GM23338 (cell line): ENCODE data around the gene DCLK1. TPM values are rescaled to one million over a fixed set of nuclear protein-coding genes. Genes with fewer than 3 reads are reported as not detected.
"Not testable (repeated sequence)": the region's sequence is repeated elsewhere in the genome, so short reads cannot be mapped to it uniquely, and the experiment has no call there.

Experiments
- ATAC-seq: fragments of 200-7000 bp; cut with Tn5 transposase; 3 replicates; pipeline ENCODE4 v1.9.1; 2020
- DNase-seq: peaks from one replicate; pipeline ENCODE4 v3.0.0-alpha.2; 2015; ENCODE audit warnings: low spot score
- H2AFZ ChIP-seq: fragments of 200-600 bp; sonication (generic); 2 replicates; pipeline ENCODE4 v1.8.0; 2016; ENCODE audit warnings: antibody characterized with exemption, mild to moderate bottlenecking, moderate library complexity
- H3F3A ChIP-seq: fragments of 200-600 bp; sonication (generic); replicated peaks from 2 replicates; pipeline ENCODE4 v1.8.0; 2017; ENCODE audit warnings: antibody characterized with exemption, mixed run types, low read depth
- H3K27ac ChIP-seq: fragments of 200-600 bp; sonication (generic); 2 replicates; pipeline ENCODE4 v1.6.1; 2016; ENCODE audit warnings: low read depth
- H3K27me3 ChIP-seq: fragments of 200-600 bp; sonication (generic); 2 replicates; pipeline ENCODE4 v1.8.0; 2016; ENCODE audit warnings: mild to moderate bottlenecking, mixed run types, moderate library complexity; ENCODE audit not compliant: insufficient read depth
- H3K36me3 ChIP-seq: fragments of 200-600 bp; sonication (generic); 2 replicates; pipeline ENCODE4 v1.8.0; 2016; ENCODE audit warnings: mild to moderate bottlenecking; ENCODE audit not compliant: insufficient read depth
- H3K4me1 ChIP-seq: fragments of 200-600 bp; sonication (generic); 2 replicates; pipeline ENCODE4 v1.8.0; 2016; ENCODE audit warnings: mild to moderate bottlenecking, moderate library complexity; ENCODE audit not compliant: insufficient read depth
- H3K4me2 ChIP-seq: fragments of 200-600 bp; sonication (generic); 2 replicates; pipeline ENCODE4 v1.7.1; 2017; ENCODE audit warnings: mixed run types
- H3K4me3 ChIP-seq: fragments of 200-600 bp; sonication (generic); 2 replicates; pipeline ENCODE4 v1.6.1; 2016; ENCODE audit warnings: mixed run types
- H3K79me2 ChIP-seq: fragments of 200-600 bp; sonication (generic); replicated peaks from 2 replicates; pipeline ENCODE4 v1.8.0; 2017; ENCODE audit warnings: mild to moderate bottlenecking; ENCODE audit not compliant: insufficient read depth
- H3K9me2 ChIP-seq: fragments of 200-600 bp; sonication (generic); 2 replicates; pipeline ENCODE4 v1.8.0; 2017; ENCODE audit not compliant: insufficient read depth
- H4K20me1 ChIP-seq: fragments of 200-600 bp; sonication (generic); replicated peaks from 2 replicates; pipeline ENCODE4 v1.8.0; 2017; ENCODE audit warnings: mild to moderate bottlenecking; ENCODE audit not compliant: insufficient read depth
- H3K27ac Mint-ChIP-seq: 2 replicates; pipeline ENCODE4 v1.8.0; 2020; ENCODE audit warnings: inconsistent platforms, mild to moderate bottlenecking, moderate library complexity, mixed read lengths
- H3K27me3 Mint-ChIP-seq: 3 replicates; pipeline ENCODE4 v1.8.0; 2022; ENCODE audit warnings: low read depth, mild to moderate bottlenecking, moderate library complexity, mixed read lengths, inconsistent platforms; ENCODE audit not compliant: insufficient read depth, poor library complexity
- H3K36me3 Mint-ChIP-seq: 3 replicates; pipeline ENCODE4 v1.8.0; 2021; ENCODE audit warnings: low read depth, mild to moderate bottlenecking, inconsistent platforms, moderate library complexity, mixed read lengths
- H3K4me1 Mint-ChIP-seq: 3 replicates; pipeline ENCODE4 v1.8.0; 2020; ENCODE audit warnings: mild to moderate bottlenecking, inconsistent platforms, mixed read lengths
- H3K4me3 Mint-ChIP-seq: 3 replicates; pipeline ENCODE4 v1.8.0; 2021; ENCODE audit warnings: moderate library complexity, mild to moderate bottlenecking, inconsistent platforms, mixed read lengths
- H3K9me3 Mint-ChIP-seq: 3 replicates; pipeline ENCODE4 v1.8.0; 2020; ENCODE audit warnings: moderate library complexity, mild to moderate bottlenecking, inconsistent platforms, mixed read lengths
- ZNF462 ChIP-seq: fragments of 250-450 bp; sonication (Bioruptor Pico); IDR thresholded peaks from 2 replicates; pipeline ENCODE4 v1.5.0; 2020; ENCODE audit warnings: mild to moderate bottlenecking, moderate library complexity
- polyA plus RNA-seq: library from polyadenylated mRNA; unstranded; fragments of >200 nt; fragmentation: Nextera tagmentation; extraction: Ambion mirVana; gene quantifications from 2 replicates; pipeline ENCODE4 v1.2.1, GENCODE V29; 2016
- total RNA-seq: library from RNA; depleted of rRNA; stranded (reverse); fragments of >200 nt; shearing (Covaris generic); gene quantifications from 2 replicates; pipeline ENCODE4 v1.2.3, GENCODE V29; 2014

Gene DCLK1
- total and polyA plus RNA-seq, 2 experiments from 2014 or later: 13.1 to 57.7 TPM

GRCh38 chr13:36072152-36072935 is 58.8 kb downstream of the DCLK1 start (continued):
- TF ChIP-seq ZNF462 (CRISPR knock-in tag): no peak

GRCh38 chr13:36070504-36071192 is 60.5 kb downstream of the DCLK1 start:
- peaks cover 17% of the 10 kb centered on the region for H3K4me1 Mint-ChIP-seq
- not testable (repeated sequence) for H3K4me3 Mint-ChIP-seq, DNase-seq, H4K20me1 ChIP-seq, H3K27ac Mint-ChIP-seq, H3K27me3 ChIP-seq, H3K79me2 ChIP-seq, ATAC-seq, H3K27ac ChIP-seq, H3K4me2 ChIP-seq, H2AFZ ChIP-seq, H3F3A ChIP-seq, H3K4me3 ChIP-seq, H3K36me3 ChIP-seq, H3K9me2 ChIP-seq, H3K9me3 Mint-ChIP-seq, H3K36me3 Mint-ChIP-seq, H3K27me3 Mint-ChIP-seq
- H3K4me1 ChIP-seq: peaks cover 23% of the 10 kb centered on the region
